OCI-M1 (cell line): ENCODE results near the gene APBA1.
A peak's percentile ranks its signal among the peaks of the same experiment; 100 is the strongest.

Source experiments
- DNase-seq: peaks from one replicate; lab custom pipeline; 2025; lab: John Stamatoyannopoulos, UW

The APBA1 gene

GRCh38 chr9:69671879-69672595 is at the start of gene APBA1:
APBA1 (minus strand) TSS chr9:69672371.
- DNase-seq, result peak; percentile 21

- DNase-seq, result no peak
Measured at GRCh38 chr9:69719983-69720382, 47.8 kb upstream of the APBA1 start.

GRCh38 chr9:69719367-69719766 is 47.2 kb upstream of the APBA1 start:
- peak; percentile 24 for DNase-seq

- DNase-seq, result no peak
Measured at GRCh38 chr9:69718218-69718617, 46.0 kb upstream of the APBA1 start.

- no peak for DNase-seq
Measured at GRCh38 chr9:69715825-69716224, 43.7 kb upstream of the APBA1 start.

- DNase-seq, result no peak
Measured at GRCh38 chr9:69715096-69715495, 42.9 kb upstream of the APBA1 start.

- DNase-seq, result no peak
Measured at GRCh38 chr9:69697475-69697874, 25.3 kb upstream of the APBA1 start.

- DNase-seq, result peak; percentile 2
Measured at GRCh38 chr9:69696802-69697201, 24.6 kb upstream of the APBA1 start.

- no peak for DNase-seq
Measured at GRCh38 chr9:69689991-69690538, 17.9 kb upstream of the APBA1 start.

GRCh38 chr9:69683927-69684326 is 11.8 kb upstream of the APBA1 start:
- no peak for DNase-seq

GRCh38 chr9:69678843-69679538 is 6.8 kb upstream of the APBA1 start:
- no peak for DNase-seq

GRCh38 chr9:69677931-69678330 is 5.8 kb upstream of the APBA1 start:
- no peak for DNase-seq

- no peak for DNase-seq
Measured at GRCh38 chr9:69675563-69675962, 3.4 kb upstream of the APBA1 start.

- DNase-seq, result no peak
Measured at GRCh38 chr9:69674716-69675438, 2.7 kb upstream of the APBA1 start.

GRCh38 chr9:69674112-69674685 is 2.0 kb upstream of the APBA1 start:
- DNase-seq, result no peak

GRCh38 chr9:69673311-69673640 is 1.1 kb upstream of the APBA1 start:
- no peak for DNase-seq

- DNase-seq, result peak; percentile 87
Measured at GRCh38 chr9:69672596-69673310, 582 bp upstream of the APBA1 start.

- no peak for DNase-seq
Measured at GRCh38 chr9:69671311-69671878, 776 bp downstream of the APBA1 start.

GRCh38 chr9:69667306-69667705 is 4.9 kb downstream of the APBA1 start:
- DNase-seq, result no peak

- DNase-seq, result no peak
Measured at GRCh38 chr9:69660304-69660703, 11.9 kb downstream of the APBA1 start.

GRCh38 chr9:69658987-69659675 is 13.0 kb downstream of the APBA1 start:
- no peak for DNase-seq
